ENCODE measurements around the gene TMC2.

- TF ChIP-seq CTCF (IDR thresholded peaks at IDR 0.05) (no peak), POLR2A (IDR thresholded peaks at IDR 0.05) (no peak)
Observed at GRCh38 chr20:2542361-2542760, 6.0 kb downstream of the TMC2 start.

Data from upper lobe of left lung (tissue), 4 donors.